ENCODE data around the gene TRERF1.

DNA sequence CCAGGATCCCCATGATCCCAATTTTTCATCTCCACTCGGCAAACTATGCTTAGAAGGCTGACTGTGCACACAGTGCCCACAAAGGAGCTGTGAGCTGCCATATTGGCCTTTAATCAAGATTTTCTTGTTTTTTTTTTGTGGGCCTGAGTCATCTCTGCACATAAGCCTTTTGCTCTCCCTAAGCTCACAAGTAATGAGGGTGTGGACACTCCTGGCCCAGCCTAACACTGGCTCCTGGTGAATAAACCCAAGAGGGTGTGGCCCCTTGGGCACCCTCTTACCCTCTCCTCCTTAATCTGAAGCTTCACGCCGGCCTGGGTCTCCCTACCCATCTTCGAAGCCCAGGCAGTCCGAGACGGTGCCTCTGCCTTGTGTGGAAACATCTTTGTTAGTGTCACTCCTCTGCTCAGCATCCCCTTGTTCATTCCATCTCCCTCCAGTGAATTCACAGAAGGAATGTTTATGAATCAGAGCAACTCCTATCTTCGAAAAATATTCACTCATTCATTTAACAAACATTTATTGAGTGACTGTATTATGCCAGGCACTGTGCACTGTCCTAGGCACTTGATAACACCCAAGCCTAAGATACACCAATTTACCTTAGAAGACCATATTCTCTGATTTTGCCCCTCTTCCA lies 211.9 kb downstream of the TRERF1 start:
- TF ChIP-seq, protein P1, sequence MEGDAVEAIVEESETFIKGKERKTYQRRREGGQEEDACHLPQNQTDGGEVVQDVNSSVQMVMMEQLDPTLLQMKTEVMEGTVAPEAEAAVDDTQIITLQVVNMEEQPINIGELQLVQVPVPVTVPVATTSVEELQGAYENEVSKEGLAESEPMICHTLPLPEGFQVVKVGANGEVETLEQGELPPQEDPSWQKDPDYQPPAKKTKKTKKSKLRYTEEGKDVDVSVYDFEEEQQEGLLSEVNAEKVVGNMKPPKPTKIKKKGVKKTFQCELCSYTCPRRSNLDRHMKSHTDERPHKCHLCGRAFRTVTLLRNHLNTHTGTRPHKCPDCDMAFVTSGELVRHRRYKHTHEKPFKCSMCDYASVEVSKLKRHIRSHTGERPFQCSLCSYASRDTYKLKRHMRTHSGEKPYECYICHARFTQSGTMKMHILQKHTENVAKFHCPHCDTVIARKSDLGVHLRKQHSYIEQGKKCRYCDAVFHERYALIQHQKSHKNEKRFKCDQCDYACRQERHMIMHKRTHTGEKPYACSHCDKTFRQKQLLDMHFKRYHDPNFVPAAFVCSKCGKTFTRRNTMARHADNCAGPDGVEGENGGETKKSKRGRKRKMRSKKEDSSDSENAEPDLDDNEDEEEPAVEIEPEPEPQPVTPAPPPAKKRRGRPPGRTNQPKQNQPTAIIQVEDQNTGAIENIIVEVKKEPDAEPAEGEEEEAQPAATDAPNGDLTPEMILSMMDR (IDR thresholded peaks at IDR 0.05), result no peak
- no peak for TF ChIP-seq POLR2A (IDR thresholded peaks at IDR 0.05)
